DMS153 treated with DMSO at 0.1 percent for 48 hours (cell line): ENCODE data around the gene DCTN1.

Experiments used
- DNase-seq: peaks from one replicate; lab custom pipeline; 2025; ENCODE audit not compliant: unreplicated experiment; lab: John Stamatoyannopoulos, UW

DCTN1 gene

GRCh38 chr2:74414441-74414840 is 34.3 kb upstream of the DCTN1 start:
- no peak for DNase-seq

- no peak for DNase-seq
Measured at GRCh38 chr2:74413001-74413698, 33.0 kb upstream of the DCTN1 start.

DNA sequence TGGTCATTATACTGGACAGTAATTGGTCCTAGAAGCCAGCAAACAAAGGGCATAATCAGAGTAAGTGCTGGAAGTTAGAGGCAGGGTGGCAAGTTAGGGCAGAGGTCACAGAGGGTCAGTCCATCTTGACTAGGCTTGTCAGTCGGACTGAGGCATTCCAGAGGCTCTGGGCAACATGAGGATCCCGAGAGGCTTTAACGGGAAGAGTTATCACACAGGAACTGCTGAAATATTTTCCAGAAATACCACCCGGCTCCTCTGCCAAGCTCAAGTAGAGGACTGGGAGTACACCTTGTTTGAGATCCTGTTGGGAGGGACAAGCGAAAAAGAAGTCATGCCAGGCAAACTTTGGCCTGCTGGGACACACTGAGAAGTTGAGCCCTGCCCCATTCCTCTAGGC is 27.6 kb upstream of the DCTN1 start:
- DNase-seq: no peak

- no peak for DNase-seq
Measured at GRCh38 chr2:74406035-74406434, 25.9 kb upstream of the DCTN1 start.

DNA sequence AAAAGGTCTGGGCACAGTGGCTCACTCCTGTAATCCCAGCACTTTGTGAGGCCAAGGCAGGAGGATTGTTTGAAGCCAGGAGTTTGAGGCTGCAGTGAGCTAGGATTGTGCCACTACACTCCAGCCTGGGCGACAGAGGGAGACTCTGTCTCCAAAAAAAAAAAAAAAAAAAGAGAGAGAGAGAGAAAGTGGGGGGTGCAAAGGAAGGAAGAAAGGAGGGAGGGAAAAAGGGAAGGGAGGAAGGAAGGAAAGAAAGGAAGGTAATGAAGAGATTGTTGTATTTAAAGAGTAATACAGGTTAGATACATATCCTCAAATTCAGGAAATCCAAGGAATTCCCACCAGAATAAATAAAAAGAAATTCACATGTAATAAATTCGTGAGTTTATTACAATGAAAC is 21.8 kb upstream of the DCTN1 start:
- no peak for DNase-seq

GRCh38 chr2:74399785-74400184 is 19.7 kb upstream of the DCTN1 start:
- no peak for DNase-seq

DNA sequence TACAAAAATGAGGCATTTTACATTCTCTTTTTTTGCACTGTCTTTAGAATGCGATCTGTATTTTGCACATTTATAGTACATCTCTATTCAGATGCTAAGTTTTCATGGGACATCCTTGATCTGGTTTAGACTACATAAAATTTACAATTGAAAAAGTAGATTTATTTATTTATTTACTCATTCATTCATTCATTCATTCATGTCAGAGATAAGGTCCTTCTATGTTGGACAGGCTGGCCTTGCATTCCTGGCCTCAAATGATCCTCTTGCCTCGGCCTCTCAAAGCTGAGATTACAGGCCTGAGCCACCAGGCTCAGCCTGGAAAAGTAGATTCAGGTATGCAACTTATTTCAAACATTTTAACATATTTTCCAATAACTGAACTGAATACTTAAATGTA is 16.0 kb upstream of the DCTN1 start:
- no peak for DNase-seq

GRCh38 chr2:74393525-74393924 is 13.4 kb upstream of the DCTN1 start:
- DNase-seq: no peak

DNA sequence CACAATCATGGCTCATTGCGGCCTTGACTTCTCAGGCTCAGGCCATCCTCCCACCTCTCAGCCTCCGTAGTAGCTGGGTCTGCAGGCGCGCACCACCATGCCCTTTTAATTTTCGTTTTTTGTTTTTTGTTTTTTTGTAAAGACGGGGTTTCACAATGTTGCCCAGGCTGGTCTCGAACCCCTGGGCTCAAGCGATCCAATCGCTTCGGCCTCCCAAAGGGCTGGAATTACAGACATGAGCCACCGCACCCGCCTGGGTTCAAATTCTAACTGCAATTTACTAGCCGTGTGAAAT is 12.3 kb upstream of the DCTN1 start:
- no peak for DNase-seq

DNA sequence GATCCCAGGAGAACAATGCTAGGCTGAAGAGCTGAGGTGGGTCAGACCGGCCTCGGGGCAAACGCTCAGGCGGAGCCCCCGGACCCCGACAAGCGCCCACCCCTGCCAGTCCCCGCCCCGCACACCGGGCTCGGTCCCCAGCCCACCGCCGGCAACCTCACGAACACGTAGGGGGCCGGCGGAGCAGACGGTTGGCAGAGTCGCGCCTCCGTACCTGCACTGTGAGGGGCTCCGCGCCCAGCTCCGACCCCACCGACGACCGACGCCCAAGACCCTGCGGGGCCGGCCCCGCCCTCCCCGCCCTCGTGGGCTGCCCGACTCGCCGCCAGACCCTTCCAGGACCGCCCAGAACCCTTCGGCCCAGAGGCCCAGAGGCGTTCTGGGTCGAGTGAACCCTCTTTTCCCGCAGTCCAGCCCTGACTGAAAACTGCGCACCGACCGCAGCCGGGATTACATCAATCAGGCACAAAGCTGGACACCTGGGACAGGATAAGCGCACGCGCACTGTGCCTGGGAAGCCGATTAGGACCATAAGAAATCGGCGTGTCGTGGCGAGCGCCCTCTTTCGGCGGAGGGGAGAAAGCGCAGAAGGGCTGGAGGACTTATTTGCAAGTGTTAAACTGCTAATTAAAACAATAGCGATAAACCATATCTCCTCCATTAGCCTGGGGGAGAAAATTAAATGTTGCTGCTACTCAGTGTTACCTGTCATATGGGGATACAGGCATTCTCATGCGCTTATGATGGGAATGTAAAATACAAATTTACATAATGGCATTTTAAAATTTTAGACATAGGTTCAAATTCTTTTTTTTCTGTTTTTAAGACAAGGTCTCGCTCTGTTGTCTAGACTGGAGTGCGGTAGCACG is 11.7 kb upstream of the DCTN1 start:
- peak; percentile 90 for DNase-seq

DNA sequence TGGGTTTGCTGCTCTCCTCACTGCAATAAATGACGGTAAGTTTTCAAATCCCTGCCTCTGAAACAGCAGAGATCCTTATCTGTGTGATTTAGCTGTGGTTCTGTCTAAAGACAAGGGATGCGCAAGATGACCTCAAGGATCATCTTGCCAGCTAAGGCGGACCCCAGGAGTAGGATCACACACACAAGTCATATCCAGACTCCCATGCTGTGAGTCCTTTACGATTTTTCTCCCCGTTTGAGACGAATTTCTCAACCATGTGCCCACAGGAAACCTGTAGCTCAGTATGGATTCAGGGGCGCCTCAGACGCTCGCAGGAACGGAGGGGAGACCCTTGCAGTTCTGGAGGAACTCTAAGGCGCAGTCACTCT is 11.1 kb upstream of the DCTN1 start:
- no peak for DNase-seq

DNA sequence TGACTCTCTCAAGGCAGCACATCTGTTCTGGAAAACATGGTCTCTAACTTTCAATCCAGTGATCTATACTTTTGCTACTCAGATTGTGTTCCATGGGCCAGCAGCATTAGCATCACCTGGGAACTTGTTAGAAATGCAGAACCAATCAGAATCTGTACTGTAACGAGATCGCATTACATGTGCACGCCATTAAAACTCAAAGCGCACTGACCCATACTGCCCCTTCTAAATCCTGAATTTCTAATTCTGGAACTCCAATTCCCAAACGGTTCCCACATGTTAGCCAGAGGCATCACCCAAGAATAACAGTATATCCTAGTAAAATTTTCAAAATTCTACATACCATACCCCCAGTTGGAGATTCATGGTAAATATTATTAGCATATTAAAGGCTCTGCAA is 10.5 kb upstream of the DCTN1 start:
- DNase-seq: no peak

DNA sequence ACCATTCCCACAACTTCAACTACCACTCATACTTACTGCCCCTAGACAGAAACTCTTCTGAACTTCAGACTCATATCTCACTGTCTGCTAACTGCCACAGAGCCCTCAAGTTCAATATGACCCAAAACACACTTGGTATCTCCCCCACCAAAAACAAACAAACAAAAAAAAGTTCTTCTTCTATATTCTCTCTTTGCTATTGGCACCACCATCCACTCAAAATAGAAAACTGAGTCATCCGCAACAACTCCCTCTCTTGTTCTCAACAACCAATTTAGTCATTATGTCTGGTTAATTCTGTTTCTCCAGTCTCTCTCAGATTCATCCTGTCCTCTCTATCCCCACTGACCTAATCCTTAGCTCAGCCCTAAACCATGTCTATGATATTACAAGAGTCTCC is 7.2 kb upstream of the DCTN1 start:
- no peak for DNase-seq

DNA sequence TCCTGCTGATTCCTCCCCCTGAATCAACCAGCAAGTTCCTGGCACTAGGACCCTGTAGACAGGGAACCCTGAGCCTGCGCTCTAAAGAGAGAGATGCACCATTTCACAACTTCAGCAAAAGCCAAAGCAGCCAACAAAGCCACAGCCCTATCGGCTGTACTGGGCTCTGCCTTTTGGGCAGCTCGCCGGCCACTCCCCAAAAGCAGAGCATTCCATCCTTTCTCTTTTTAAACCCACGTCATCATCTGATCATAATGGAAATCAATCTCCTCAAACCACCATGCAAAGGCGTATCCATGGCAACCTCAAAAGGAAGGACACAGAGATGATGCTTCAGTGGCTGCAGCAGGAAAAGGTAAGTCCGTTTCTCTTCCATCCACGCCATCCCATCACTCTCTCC is 5.3 kb upstream of the DCTN1 start:
- no peak for DNase-seq

GRCh38 chr2:74384051-74384450 is 3.9 kb upstream of the DCTN1 start:
- DNase-seq: no peak

- no peak for DNase-seq
Measured at GRCh38 chr2:74383254-74383653, 3.1 kb upstream of the DCTN1 start.

GRCh38 chr2:74381751-74382150 is 1.6 kb upstream of the DCTN1 start:
- no peak for DNase-seq

DNA sequence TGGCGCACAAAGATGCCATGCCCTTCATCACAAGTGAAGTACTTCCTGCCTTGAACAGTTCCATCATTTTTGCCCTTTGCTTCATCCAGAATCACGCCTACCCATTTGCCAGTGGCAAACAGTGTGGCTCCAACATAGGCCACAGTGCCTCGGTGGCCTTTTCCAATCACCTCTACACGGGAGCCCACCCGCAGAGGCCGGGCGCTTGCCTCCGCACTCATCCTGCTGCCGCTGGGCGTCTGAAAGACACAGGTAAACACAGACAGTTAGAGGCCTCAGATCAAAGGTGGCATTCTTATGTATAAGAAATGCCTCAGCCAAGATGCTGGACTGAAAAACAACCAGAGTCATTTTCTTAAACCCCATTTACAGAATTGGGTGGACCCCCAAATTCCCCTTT is 2.1 kb downstream of the DCTN1 start:
- DNase-seq: no peak

GRCh38 chr2:74375838-74376237 is 4.3 kb downstream of the DCTN1 start:
- DNase-seq: no peak

GRCh38 chr2:74374509-74375205 is 5.5 kb downstream of the DCTN1 start:
- peak; percentile 85 for DNase-seq

DNA sequence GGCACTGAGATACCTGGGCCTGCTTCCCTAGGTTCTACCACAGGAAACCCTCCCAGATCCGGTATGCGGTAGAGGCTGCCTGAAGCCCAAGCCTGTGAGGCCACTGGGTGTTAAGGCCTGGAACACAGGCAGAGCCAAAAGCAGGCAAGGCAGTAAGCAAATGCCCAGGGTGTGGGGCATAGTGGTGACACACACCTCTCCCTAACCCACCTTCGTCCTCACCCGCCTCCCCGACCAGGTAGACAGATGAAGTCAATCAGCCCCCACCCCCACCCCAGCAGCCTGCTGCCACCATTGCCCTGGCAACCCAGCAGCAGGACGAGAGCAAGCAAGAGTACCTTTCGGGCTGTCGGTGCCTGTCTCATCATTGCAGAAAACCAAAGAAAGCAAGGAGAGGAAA is 6.1 kb downstream of the DCTN1 start:
- DNase-seq: no peak

GRCh38 chr2:74373221-74373676 is 6.9 kb downstream of the DCTN1 start:
- peak; percentile 31 for DNase-seq
